GM13976 (cell line): ENCODE results near the gene KRT8.

Experiments used
- DNase-seq: peaks from one replicate; pipeline ENCODE4 v3.0.0; 2012; ENCODE audit warnings: low spot score
- in situ Hi-C: fragments of 300-500 bp; cut with MboI; formaldehyde crosslinking; loops from one replicate; pipeline ENCODE4 v1.12.0; 2022; ENCODE audit warnings: low sequenced_read_pairs, mixed read lengths, inconsistent platforms; ENCODE audit not compliant: unreplicated experiment
- TF ChIP-seq, protein P1 (sequence below): IDR thresholded peaks from 2 replicates; pipeline ENCODE4 v1.5.1; 2012; ENCODE audit warnings: borderline replicate concordance, mild to moderate bottlenecking; ENCODE audit not compliant: insufficient read depth; ENCODE audit errors: extremely low read depth, missing control alignments, control extremely low read depth

KRT8 gene

DNA sequence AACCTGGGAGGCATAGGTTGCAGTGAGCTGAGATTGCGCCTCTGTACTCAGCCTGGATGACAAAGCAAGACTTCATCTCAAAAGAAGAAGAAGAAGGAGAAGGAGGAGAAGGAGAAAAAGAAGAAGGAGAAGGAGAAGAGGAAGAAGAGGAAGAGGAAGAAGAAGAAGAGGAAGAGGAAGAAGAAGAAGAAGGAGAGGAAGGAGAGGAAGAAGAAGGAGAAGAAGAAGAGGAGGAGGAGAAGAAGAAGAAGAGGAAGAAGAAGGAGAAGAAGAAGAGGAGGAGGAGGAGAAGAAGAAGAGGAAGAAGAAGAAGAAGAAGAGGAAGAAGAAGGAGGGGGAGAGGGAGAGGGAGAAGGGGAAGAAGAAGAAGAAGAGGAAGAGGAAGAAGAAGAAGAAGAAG is 12.9 kb upstream of the KRT8 start:
- no peak for DNase-seq
- in situ Hi-C loops: no loop called here
- TF ChIP-seq, protein P1, sequence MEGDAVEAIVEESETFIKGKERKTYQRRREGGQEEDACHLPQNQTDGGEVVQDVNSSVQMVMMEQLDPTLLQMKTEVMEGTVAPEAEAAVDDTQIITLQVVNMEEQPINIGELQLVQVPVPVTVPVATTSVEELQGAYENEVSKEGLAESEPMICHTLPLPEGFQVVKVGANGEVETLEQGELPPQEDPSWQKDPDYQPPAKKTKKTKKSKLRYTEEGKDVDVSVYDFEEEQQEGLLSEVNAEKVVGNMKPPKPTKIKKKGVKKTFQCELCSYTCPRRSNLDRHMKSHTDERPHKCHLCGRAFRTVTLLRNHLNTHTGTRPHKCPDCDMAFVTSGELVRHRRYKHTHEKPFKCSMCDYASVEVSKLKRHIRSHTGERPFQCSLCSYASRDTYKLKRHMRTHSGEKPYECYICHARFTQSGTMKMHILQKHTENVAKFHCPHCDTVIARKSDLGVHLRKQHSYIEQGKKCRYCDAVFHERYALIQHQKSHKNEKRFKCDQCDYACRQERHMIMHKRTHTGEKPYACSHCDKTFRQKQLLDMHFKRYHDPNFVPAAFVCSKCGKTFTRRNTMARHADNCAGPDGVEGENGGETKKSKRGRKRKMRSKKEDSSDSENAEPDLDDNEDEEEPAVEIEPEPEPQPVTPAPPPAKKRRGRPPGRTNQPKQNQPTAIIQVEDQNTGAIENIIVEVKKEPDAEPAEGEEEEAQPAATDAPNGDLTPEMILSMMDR: no peak

DNA sequence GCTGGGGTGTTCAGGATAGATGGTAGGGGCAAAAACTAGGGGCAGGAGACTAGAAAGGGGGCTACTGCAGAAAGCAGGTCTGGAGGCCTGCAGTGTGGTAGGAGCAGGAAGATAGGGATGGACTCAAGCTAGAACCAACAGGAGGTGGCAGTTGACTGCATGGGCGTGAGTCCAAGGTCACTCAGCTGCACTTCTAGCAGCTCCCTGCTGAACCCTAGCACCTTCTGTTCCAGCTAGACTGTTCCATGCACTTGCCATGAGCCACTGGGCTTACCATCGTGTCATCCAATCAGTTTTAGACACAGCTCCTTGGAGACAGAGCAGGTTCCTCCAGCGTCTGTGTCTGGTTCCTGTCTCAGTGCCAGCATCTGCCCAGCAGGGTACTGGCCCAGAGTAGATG is 11.3 kb upstream of the KRT8 start:
- in situ Hi-C loops: no loop called here
- DNase-seq: no peak
- TF ChIP-seq, protein P1: no peak

GRCh38 chr12:52915637-52916036 is 10.8 kb upstream of the KRT8 start:
- TF ChIP-seq, protein P1: no peak
- in situ Hi-C loops: no loop called here
- DNase-seq: no peak

DNA sequence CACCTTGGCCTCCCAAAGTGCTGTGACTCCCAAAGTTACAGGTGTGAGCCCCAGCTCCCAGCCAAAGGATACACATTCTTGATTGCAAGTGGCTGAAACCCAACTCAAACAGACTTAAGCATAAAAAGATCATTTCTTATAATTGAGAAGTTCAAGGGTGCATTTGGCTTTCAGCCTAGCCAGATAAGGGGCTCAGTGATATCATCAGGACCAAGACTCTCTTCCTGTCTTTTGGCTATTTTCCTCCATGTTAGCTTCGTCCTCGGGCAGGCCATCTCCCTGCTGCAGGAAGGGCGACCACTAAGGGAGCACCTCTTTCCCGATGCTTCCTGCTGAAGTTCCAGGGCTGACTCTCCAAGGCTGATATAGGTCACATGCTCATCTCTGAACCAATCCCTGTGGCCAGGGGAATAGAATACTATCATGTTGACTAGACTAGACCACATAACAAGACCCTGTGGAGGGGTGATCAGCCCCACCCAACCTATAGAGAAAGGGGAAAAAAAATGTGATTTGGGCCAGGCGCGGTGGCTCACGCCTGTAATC is 9.8 kb upstream of the KRT8 start:
- in situ Hi-C loops: no loop called here
- DNase-seq: no peak
- TF ChIP-seq, protein P1: no peak

DNA sequence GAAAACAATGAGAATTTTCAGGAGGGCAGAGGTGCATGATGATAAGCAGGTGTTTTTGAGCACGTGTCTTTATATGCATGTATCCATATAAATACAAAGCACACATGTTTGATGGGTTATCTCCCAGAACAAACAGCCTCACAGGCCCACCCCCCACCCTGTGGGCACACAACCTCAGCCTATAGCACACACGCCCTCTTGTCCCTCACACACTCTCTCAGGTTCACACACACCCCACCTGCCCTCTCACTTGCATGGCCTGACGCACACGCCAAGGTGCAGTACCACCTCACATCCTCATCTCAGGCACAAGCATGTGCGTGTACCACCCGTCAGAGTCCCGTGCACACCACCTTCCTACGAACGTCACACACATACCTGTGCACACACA is 8.6 kb upstream of the KRT8 start:
- in situ Hi-C loops: no loop called here
- DNase-seq: no peak
- TF ChIP-seq, protein P1: no peak

DNA sequence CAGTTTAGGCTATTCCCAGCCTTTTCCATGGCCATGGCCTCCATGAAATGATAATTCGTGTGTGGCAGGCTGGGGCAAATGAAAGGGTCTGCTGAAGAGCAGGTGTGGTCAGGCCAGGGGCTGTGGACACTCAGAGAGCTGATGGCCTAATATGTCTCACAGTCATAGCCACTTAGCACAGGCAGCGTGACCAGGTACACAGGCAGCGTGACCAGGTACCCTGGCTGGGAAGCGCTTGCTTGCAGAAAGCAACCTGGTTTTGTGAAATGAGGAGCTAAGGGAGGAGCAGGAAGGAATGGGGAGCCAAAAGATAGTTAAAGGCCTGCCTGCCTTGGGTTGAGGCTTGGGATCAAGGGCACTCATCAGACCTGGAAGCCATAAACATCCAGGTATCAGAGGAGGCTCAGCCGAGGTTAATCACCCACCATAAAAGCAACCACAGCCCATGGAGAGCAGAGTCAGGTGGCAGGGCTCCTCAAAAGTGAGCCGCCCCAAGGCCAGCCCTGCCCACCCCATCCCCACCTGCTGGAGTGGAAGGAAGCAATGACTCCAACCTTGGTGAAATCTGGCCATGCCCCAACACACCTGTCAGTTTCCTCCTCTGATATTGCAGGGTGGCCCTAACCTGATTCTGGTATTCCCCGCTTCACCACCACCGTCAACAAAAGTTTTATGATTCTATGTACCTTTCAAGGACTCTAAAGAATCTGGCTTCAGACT is 8.0 kb upstream of the KRT8 start:
- DNase-seq: no peak
- TF ChIP-seq, protein P1: no peak
- in situ Hi-C loops: no loop called here
